HuH-7.5 (cell line): ENCODE measurements around the gene DBT.
"Not testable (repeated sequence)": the region's sequence is repeated elsewhere in the genome, so short reads cannot be mapped to it uniquely, and the experiment has no call there.

ENCODE experiments used
- DNase-seq: peaks from one replicate; pipeline ENCODE4 v3.0.0; 2011; ENCODE audit warnings: low spot score

Gene DBT

DNA sequence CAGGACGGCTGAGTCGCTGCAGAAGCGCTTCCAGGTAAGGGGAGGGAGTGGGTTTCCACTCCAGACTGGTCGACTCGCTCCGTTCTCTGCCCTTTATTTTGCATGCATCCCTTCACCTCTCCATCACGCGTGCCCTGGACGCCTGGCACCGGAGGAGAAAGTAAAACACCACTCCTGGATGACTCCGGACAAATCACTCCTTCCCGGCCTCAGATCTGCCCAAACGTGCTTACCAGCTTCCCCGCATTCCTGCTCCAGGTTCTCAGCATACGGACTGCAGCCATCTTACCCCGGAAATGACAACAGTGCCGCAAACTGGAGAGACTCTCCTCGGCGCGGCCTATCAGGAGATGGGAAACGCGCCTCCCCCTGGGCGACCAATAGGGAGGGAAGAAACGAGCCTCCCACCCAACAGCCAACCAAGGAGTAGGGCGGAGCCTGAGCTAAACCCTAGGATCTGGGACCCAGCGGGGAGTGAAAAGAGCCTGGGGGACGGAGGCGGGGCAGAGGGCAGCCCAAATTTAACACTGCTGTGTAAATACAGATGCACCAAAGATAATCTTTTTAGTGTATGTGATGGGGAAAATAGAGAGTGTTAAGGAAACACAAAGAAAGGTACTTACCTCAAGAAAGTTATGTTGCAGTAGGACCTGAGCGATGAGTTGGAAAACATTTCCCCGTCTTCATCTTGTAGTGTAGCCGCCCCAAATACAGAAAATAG is at the start of gene DBT:
DBT (minus strand) TSS at position 298 of the 721 bp plus-strand sequence; CDS start at position 284, 14 bp downstream.
- peak; percentile 77 for DNase-seq

DNA sequence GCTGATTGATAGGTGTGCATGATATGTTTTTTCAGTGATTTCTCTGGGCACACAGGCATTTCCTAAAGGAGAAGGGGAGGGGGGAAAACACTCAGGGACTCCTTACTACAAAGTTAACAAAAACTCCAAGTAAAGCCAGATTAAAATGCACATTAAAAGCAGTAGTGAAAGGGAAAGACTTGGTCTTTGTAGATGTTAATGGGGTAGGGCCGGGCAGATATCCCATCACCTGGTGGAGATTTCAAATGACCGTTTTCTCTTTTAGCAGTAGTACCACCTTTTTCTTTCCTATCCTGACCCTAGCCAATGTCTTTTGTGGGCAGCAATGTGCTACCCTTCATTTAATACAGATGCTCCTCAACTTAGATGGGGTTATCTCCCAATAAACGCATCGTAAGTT is 48.9 kb upstream of the DBT start:
- DNase-seq, result no peak

- not testable (repeated sequence) for DNase-seq
Observed at GRCh38 chr1:100296997-100297396, 47.4 kb upstream of the DBT start.

DNA sequence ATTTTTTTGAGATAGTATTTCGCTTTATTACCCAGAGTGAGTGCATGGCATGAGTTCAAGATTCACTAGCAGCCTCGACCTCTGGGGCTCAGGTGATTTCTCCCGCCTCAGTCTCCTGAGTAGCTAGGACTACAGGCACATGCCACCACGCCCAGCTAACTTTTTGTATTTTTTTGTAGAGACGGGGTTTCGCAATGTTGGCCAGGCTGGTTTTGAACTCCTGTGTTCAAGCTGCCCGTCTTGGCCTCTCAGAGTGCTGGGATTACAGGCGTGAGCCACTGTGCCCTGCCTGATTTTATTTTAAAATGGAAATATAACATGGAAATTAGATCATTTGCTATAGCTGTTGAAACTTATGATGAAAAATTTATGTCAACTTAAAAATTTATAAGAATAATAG is 46.5 kb upstream of the DBT start:
- DNase-seq, result no peak

GRCh38 chr1:100292711-100293110 is 43.1 kb upstream of the DBT start:
- no peak for DNase-seq

GRCh38 chr1:100290291-100290690 is 40.7 kb upstream of the DBT start:
- DNase-seq, result no peak

DNA sequence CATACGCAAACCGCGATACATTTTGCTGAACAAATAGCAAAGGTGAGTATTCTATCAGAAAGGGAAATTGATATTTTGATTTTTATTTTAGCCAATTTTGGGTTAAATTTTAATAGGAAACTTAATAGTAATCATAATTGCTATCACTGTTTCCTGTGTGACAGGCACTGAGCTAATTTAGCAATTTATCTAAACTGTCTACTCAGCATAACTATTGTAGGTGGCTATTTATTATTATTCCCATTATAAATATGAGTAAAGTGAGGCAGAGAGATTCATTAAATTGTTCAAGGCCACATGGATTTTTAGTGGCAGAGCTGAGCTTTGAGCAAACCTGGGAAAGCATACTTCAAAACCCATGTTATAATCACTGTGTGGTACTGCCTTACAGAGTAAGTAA is 37.5 kb upstream of the DBT start:
- DNase-seq, result no peak

DNA sequence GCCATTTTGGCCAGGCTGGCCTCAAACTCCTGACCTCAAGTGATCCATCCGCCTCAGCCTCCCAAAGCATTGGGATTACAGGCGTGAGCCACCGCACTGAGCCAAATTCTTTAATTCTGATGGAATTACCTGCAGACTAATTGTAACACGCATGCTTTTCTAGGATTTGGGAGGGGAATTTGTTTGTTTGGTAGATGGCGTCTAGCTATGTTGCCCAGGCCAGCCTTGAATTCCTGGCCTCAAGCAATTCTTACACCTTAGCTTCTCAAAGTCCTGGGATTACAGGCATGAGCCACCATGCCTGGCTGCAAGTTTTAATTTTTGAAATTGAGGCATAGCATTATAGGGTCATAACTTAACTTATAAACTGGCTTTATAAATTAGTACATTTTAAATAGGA is 35.0 kb upstream of the DBT start:
- DNase-seq, result no peak

- DNase-seq, result no peak
Observed at GRCh38 chr1:100279954-100280682, 30.5 kb upstream of the DBT start.

DNA sequence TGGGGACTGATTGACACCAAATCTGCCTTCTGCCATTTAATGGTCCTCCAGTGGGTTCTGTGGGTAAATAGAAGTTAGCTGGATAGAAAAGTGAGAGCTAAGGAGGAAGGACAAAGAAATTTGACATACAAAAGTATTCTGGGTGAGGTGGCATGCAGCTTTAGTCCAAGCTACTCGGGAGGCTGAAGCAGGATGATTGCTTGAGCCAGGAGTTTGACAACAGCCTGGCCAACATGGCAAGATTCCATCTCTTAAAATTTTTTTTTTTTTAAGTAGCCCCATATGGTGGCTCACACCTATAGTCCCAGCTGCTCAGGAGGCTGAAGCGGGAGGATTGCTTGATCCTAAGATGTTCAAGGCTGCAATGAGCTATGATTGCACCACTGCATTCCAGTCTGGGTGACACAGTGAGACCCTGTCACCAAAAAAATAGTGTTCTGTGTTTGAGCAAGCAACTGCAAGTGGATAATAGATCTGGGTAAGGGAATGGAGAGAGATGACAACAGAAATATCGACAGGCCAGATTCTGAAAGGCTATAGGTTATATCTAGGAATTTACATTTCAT is 29.8 kb upstream of the DBT start:
- no peak for DNase-seq

DNA sequence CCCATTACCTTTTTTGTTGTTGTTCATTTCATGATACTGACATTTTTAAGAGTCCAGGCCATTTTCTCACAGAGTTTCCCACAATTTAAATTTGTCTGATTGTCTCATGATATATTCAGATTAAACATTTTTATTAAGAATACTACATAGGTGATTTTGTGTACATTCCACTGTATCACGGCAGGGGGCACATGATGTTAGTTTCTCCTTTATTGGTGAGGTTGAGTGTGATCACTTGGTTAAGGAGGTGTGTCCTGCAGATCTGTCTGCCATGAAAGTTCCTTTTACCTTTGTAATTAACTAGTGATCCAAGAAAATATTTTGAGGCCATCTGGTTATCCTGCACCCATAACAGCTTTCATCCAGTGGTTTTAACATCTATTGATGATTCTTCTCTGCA is 28.2 kb upstream of the DBT start:
- no peak for DNase-seq

DNA sequence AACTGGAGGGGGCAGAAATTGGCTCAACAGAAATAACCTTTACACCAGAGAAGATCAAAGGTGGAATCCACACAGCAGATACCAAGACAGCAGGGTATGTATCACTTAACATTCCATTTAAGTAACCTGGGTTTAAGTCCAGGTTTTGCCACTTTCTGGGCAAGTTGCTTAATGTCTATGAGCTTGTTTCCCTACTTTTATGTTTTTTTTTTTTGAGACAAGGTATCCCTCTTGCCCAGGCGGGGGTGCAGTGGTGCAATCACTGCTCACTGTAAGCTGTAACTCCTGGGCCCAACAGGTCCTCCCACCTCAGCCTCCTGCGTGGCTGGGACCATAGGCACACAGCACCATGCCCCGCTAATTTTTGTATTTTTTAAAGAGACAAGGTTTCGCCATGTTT is 18.6 kb upstream of the DBT start:
- no peak for DNase-seq

DNA sequence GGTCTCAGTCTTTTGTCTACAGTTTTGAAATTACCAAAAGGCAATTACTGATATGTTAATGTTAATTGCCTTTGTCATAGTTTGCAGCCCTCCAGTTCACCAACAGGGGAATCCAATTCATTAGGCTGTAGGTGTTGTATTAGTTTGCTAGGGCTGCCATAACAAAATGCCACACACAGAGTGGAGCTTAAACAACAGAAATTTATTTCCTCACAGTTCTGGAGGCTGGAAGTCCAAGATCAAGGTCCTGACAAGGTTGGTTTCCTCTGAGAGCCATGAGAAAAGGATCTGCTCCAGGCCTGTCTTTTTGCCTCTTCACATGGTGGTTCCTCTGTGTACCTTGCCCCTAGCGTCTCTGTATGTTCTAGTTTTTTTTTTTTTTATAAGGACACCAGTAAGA is 17.6 kb upstream of the DBT start:
- DNase-seq, result no peak

DNA sequence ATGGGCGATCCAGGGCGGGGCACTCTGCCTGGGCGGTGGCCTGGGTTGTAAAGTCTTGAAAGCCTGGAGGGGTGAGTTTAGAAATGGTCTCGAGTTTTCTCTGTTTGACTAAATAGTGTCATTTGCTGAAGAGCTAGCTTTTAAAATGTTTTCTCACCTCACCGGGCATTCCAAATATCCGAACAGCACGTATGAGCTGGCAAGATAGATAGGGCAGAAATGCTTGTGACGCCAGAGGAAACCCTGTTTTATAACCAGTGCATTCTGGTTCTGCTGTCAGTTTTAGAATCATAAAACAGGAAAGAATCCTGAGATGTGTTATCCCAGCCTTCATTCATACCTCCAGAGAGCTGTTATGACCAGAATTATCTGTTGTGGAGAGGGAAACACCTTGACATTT is 17.1 kb upstream of the DBT start:
- DNase-seq, result no peak

DNA sequence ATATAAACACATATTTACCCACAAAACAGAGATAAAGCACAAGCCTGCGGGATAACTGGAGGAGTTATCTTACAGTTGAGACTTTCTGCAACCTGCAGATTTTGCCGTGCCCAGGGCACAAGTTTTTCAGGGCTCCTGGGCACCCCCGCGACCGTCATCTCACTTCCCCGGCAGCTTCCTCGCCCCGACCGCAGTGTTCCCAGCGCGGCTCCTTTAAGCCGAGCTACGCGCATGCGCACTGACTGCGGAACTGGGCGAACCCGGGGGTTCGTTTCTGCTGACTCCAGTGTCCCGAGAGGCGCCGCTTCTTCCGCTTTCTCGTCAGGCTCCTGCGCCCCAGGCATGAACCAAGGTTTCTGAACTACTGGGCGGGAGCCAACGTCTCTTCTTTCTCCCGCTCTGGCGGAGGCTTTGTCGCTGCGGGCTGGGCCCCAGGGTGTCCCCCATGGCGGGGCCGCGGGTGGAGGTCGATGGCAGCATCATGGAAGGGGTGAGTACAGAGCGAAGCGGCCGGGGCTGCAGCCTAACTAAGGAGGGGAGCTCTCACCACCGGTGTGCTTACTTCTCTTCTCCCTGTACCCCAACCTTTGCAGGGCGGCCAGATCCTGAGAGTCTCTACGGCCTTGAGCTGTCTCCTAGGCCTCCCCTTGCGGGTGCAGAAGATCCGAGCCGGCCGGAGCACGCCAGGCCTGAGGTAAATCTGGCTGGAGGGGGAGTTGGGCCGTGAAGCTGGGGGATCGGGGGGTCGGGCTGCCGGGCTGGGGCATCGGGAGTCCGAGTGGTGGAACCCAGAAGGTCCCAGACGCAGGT is 16.5 kb upstream of the DBT start, which contains the start of gene RTCA:
RTCA (plus strand) TSS at position 286 of the 810 bp plus-strand sequence; CDS start at position 446, 160 bp downstream.
- DNase-seq, result peak; percentile 52

DNA sequence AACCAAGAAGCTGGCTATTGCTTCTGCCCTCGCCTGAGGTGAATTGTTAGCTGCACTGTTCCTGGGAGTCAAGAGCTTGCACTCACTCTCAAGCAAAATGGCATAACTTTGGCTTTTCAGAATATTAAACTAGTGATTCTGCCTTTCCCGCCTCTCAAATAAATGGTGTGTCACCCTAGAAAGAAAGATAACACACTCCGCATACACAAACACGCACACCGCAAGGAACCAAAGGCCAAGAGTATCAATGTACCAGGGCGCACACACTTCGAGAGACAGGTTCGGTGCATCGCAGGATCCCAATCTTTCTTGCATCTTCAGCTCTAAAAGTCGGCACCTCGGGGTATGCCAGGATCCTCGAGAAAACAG is 15.9 kb upstream of the DBT start:
- DNase-seq, result no peak

DNA sequence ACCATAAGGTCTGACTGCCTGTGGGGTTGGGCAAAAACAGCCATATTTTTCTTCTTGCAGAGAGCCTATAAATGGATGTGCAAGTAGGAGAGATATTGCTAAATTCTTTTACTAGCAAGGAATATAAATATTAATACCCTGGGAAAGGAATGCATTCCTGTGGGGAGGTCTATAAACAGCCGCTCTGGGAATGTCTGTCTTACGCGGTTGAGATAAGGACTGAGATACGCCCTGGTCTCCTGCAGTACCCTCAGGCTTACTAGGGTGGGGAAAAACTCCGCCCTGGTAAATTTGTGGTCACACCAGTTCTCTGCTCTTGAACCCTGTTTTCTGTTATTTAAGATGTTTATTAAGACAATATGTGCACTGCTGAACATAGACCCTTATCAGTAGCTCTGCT is 14.4 kb upstream of the DBT start:
- not testable (repeated sequence) for DNase-seq

DNA sequence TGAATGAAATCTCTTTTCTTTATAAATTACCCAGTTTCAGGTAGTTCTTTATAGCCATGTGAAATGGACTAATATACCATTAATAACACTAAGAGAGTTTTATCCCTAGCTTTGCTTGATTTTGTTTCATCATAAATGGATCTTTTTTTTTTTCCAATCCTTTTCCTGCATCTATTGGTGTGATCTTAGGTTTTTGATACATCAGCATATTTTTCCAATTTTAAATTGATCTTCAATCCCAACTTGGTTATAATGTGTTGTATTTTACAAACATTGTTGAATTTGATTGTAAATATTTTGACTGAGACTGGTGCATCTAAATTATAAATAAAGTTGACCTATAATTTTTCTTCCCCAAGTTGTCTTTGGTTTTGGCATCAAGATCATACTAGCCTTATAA is 12.1 kb upstream of the DBT start:
- no peak for DNase-seq

DNA sequence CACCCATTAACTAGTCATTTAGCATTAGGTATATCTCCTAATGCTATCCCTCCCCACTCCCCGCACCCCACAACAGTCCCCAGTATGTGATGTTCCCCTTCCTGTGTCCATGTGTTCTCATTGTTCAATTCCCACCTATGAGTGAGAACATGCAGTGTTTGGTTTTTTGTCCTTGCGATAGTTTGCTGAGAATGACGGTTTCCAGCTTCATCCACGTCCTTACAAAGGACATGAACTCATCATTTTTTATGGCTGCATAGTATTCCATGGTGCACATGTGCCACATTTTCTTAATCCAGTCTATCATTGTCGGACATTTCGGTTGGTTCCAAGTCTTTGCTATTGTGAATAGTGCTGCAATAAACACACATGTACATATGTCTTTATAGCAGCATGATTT is 8.8 kb upstream of the DBT start:
- not testable (repeated sequence) for DNase-seq

DNA sequence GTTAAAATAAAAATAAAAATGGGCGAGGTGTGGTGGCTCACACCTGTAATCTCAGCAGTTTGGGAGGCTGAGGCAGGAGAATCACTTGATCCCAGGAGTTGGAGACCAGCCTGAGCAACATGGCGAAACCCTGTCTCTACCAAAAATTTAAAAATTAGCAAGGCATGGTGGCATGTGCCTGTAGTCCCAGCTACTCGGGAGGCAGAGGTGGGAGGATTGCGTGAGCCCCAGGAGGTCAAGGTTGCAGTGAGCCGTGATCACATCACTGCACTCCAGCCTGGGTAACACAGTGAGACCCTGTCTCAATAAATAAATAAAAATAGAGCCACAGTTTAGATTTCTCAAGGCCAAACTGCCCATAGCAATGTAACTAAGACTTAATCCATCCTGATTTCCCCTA is 6.6 kb upstream of the DBT start:
- not testable (repeated sequence) for DNase-seq

- DNase-seq, result no peak
Observed at GRCh38 chr1:100253552-100253951, 3.9 kb upstream of the DBT start.

DNA sequence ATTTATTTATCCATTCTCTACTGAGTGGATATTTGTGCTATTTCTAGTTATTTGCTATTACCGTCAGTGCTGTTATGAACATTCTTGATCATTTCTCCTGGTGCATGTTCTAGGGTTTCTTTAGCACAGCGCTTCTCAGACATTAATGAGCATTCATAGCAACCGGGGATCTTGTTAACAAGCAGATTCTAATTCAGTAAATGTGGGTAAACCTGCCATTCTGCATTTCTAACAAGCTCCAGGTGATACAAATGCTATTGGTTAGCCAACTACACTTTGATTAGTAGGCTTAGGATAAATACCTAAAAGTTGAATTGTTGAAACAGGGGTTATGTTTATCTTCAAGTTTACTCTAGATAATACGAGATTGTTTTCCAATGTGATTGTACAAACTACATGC is 3.3 kb upstream of the DBT start:
- no peak for DNase-seq

GRCh38 chr1:100250807-100251206 is 1.2 kb upstream of the DBT start:
- no peak for DNase-seq
